Stimulated activated CD4-positive, alpha-beta T cell treated with anti-CD3 and anti-CD28 coated beads, Interleukin-15, amount 100 ng/mL, for 1 hour (primary cell): ENCODE results near the gene UBE2J1.
"Not testable (repeated sequence)": the region's sequence is repeated elsewhere in the genome, so short reads cannot be mapped to it uniquely, and the experiment has no call there.

Source experiments
- DNase-seq, 2 donors: peaks; one replicate each; pipeline ENCODE4 v3.0.0-alpha.2; 2020; ENCODE audit warnings: low read depth in 1 of 2, low spot score in 1 of 2

Gene UBE2J1

DNA sequence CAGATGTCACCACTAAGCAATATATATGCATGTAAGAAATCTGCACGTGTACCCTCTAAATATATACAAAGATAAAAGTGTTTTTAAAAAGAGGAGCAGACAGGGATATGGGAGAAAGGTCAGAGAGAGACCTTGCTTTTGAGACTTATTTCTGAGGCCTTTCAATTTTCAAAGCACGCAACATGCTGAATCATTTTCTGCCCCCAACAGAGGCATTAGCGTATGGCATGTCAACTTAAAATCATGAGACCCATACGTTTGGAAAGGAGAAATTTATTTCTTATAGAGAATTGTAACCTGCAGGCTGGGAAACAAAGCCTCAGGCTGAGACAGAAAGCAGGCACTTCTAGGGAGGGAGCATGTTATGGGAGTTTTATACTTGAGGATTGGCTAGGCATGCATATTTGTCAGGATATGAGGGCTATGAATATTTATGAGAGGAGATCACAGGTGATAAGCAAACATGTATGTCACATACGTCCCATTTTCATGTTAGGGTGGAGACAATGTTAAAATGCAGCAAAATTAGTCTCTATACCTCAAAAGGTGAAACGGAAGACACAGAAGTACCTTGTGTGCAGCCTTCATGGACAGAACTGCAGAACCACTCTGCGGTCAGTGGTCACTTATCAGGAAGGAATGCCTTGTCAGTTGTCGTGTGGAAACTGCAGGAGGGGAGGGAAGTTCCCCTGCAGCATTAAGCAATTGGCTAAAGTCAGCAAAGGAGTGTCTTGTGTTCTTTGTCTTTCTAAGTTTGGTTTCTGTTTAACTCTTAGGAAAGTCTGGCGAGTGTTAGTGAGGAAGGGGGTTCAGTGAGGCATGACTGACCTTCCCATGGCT, 31.2 kb downstream of the UBE2J1 start:
- DNase-seq, result no peak

DNA sequence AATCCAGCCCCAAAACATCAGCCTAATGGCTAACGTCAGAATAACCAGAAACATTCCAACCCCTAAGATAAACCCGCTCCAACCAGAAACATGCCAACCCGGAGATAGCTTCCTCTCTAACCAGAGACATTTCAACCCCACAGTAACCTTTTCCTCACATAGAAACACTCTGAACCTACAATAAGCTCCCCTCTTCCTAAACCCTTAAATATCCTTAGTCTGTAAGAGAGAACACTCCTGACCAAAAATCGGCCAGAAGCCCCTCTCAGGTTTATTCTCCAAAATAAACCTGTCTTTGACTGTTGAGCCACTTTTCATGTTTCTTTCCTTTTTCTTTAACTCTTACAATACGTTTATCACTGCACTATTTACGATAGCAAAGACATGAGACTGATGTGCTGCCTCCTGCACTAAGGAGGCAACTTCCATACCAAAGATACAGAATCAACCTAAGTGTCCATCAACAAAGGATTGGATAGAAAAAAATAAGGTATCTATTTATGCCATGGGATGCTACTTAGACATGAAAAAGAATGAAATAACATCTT, 32.4 kb downstream of the UBE2J1 start:
- DNase-seq, result no peak

DNA sequence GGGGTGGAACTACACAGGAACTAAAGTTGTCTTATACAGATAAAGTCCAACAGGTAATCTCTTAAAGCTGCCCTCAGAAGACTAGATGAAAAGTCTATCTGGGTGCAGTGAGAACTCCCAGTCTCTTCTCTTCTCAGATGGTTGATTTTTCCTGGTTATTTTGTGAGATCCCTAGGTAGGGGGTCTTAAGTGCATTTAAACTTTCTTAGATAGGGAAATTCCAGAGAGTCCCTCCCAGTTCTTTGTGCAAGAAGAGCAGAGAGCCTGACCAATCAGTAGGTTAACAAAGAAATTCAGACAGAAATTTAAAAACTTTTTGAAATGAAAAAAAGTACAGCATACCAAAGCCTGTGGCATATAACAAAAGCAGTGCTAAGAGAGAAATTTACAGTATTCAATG, 35.5 kb downstream of the UBE2J1 start:
- DNase-seq, result no peak

DNA sequence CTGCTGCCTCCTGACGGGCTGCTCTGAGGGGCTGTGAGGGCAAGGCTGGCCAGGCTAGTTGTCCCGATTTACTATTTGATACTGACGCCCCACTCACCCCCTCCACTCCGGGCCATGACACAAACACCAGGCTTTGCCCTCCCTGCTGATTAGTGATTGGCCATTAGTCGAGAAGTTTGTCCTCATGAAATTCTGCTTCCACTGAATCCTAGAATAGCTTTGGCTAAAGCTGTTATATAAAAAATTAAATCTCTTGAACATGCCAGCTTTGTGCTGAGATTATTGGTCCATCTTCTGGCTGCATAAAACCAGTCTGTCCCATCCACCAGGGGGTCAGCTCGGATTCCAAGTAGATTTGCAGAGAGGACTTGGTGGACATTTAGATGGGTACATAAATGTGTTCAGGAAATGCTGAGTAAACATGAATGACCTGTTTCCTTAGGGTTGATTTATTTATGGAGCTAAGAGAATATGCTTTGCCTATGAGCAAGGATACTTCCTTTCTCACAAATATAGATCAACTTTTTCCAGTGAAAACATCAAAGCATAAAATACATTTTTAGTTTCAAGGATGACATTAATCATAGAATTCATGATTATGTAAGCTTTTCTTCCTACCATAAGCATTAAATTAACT, 37.2 kb downstream of the UBE2J1 start, which contains the start of gene GABRR2:
TSS of gene GABRR2 (minus strand) at position 51 of the 637 bp plus-strand sequence. CDS start 134 bp downstream, outside the sequence.
- DNase-seq, result no peak

DNA sequence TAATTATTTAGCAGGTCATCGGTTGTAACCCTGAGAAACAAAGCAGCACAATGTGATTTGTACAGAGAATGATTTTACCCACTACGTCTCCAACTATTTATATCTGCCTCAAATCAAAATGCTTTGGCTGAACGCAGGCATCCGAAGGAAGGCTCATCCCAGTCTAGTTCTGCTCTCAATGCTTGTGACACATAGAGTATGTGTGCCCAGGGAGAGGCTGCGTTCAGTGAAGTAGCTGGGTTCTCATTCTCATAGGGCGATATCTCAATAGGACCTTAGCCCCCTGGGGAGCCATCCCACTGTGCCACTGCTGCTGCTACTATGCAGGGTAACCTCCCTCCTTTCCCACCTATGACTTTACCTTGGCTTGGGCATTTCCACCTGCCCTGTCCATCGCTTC, 37.8 kb downstream of the UBE2J1 start:
- DNase-seq, result no peak

DNA sequence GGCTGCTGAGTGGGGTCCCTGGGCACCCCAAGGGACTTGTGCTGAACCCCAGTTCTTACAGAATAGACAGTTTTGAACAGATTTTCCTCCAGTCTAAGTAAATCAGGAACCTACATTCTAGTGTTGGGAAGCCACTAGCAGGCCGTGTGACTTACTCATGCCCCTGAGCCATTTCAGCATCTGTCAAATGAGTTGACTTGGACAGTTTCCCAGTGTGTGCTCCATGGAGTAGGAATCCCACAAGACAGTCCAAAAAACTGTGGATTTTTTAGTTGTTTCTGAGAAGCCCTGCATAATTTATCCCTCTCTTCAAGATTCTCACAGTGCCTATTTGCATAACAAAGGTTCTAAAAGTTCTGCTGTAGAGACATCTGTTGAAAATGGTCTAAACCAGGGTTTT, 39.5 kb downstream of the UBE2J1 start:
- DNase-seq, result no peak

DNA sequence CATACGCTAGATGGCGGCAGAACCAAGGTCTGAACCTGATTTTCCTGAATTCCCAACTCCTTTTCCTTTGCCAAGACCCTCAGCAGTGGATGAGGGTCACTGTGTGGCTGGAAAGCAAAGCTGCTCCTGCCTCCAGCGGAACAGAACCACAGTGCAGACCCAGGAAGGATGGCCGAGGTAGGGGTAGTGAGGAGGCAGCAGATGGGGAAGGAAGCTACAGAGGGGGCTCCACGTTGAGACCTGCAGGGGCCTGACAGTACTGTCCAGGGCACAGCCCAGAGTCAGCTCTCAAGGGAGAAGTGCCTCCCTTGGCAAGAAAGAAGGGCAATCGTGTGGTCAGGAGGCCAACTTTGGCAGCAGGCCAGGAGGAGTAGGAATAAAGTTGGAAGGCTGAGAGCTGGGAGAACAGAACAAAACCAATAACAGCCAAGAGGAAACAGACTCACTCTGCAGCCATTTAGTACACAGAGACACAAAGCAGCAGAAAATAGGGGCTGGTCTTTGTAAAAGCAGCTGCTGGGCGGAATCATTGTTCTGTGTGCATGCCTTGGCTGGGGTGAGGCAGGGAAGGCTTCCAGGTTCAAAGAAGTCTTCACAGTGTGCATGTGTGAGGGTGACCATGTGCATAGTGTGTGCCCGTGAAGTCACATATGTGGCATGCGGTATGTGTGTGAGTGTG, 40.5 kb downstream of the UBE2J1 start:
- no peak for DNase-seq

DNA sequence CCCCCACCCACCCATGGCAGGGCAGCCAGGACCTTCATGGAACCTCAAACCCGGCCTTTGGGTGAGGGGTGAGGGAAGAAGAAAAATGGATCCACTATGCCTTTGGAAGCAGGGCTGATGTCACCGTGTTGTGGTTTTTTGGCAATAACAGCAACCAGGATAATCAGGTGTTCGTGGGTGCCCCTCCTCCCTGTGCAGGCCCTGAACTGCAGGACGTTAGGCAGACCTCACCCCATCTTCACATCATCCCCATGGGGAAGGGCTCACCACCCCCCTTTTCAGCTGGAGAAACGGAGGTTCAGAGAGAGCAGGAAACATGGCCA, 41.0 kb downstream of the UBE2J1 start:
- DNase-seq, result no peak

DNA sequence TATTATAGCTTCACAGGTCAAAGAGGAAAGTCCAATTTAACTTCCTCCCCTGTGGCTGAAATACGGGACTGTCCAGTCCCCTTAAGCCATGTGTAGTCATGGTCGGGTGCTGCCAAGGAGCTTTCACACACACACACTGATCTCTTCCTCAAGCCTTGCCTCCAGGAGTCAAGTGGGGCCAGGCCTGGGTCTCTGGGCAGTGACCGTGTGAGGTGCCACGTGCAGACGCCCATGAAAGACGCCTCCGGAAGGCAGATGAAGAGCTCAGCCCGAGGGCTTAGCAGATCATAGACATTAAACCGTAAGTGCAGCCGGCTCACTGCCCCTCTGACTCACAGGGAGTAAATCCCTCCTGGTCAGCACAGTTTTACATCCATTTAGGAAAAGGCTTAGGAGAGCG, 41.6 kb downstream of the UBE2J1 start:
- DNase-seq, result no peak

DNA sequence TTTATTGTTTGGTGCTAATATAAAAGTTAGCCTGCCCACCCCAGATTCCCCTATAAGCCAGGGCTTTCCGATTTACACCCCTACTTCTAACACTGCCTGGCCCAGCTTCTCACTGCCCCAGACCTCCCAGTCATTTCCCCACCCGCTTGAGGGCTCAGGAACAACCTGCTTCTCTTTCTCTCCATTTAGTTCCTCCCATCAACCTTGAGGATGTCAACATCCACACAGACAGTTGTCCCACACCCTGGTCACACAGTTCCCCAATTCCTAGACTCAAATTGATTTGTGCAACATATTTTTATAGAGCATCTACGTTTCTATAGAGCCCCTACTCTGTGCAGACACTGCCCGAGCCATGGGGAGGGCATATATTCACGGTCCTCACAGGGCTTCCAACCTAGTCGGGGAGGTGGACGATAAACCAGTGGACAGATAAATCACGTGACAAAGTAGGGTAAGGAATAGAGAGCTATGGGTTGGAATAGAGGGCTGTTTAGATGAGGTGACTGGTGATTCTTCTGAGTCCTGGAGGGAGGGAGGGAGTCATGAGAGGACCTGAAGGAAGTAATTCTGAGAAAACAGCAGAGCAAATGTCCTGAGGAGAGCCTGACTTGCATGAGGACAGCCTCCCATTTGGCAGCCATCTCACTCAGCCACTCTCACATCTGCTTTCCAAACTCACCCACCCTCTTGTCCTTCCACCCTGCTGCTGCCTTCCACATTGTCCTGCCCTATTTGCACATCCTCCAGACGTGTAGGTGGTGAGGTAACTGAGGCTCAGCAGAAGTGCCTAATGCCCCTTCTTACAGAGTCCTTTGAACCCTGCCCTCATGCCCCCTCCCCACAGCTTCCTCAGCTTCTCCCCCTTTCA, 43.8 kb downstream of the UBE2J1 start:
- DNase-seq, result no peak

DNA sequence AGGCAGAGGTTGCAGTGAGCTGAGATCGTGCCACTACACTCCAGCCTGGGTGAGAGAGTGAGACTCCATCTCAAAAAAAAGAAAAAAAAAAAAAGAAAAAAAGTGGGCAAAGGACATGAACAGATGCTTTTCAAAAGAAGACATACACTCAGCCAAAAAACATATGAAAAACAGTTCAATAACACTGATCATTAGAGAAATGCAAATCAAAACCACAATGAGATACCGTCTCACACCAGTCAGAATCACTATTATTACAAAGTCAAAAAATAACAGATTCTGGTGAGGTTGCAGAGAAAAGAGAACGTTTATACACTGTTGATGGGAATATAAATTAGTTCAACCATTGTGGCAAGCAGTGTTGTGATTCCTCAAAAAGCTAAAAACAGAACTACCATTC, 48.0 kb downstream of the UBE2J1 start:
- not testable (repeated sequence) for DNase-seq

DNA sequence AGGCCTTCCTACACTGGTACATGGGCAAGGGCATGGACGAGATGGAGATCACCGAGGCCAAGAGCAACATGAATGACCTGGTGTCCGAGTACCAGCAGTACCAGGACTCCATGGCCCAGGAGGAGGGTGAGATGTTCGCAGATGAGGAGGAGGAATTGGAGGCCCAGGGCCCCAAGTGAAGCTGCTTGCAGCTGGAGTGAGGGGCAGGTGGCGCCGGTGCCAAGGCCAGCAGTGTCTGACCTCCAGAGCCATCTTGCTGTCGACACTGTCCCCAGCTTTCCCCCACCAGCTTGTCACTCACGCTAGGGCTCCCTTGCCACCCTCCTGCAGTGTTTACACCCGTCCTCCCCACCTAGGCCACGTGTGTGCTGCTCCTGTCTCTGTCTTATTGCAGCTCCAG, 49.6 kb downstream of the UBE2J1 start:
- no peak for DNase-seq

DNA sequence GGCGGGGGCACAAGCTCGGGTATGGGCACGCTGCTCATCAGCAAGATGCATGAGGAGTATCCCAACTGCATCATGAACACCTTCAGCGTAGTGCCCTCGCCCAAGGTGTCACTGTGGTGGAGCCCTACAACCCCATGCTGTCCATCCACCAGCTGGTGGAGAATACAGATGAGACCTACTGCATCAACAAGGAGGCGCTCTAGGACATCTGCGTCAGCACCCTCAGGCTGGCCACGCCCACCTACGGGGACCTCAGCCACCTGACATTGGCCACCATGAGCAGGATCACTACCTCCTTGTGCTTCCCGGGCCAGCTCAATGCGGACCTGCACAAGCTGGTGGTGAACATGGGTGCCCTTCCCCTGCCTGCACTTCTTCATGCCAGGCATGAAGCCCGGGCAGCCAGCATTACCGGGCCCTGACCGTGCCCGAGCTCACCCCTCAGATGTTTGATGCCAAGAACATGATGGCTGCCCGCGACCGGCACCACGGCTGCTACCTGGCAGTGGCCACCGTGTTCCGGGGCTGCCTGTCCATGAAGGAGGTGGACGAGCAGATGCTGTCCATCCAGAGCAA, 50.2 kb downstream of the UBE2J1 start:
- DNase-seq, result no peak

DNA sequence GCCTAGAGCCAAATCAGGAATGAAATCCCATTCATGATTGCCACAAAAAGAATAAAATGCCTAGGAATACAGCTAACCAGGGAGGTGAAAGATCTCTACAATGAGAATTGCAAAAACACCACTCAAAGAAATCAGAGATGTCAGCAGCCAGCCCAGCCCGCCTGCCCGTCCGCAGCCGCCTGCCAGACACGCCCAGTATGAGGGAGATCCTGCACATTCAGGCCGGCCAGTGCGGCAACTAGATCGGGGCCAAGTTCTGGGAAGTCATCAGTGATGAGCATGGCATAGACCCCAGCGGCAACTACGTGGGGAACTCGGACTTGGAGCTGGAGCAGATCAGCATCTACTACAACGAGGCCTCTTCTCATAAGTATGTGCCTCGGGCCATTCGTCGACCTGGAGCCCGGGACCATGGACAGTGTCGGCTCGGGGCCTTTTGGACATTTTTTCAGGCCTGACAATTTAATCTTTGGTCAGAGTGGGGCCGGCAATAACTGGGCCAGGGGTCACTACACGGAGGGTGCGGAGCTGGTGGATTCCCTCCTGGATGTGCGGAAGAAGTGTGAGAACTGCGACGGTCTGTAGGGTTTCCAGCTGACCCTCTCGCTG, 50.8 kb downstream of the UBE2J1 start:
- no peak for DNase-seq

DNA sequence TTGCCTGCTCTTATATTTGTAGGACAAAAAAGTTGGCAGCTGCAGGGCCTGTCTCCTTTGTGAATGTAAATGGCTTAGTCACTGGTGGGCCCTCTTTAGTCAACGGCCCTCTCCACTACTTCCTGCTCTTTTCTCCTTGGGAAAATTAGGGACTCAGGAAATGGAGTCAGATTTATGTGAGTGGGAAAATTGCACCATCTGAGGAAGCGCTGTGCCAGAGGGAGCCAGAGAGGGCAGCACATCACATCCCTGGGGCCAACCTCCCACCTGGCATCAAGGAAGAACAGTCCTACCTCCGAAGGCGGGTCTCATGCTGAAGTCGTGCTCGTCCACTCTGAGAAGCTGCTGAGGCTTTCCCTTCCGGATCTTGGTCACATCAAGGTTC, 53.1 kb downstream of the UBE2J1 start:
- DNase-seq, result no peak

DNA sequence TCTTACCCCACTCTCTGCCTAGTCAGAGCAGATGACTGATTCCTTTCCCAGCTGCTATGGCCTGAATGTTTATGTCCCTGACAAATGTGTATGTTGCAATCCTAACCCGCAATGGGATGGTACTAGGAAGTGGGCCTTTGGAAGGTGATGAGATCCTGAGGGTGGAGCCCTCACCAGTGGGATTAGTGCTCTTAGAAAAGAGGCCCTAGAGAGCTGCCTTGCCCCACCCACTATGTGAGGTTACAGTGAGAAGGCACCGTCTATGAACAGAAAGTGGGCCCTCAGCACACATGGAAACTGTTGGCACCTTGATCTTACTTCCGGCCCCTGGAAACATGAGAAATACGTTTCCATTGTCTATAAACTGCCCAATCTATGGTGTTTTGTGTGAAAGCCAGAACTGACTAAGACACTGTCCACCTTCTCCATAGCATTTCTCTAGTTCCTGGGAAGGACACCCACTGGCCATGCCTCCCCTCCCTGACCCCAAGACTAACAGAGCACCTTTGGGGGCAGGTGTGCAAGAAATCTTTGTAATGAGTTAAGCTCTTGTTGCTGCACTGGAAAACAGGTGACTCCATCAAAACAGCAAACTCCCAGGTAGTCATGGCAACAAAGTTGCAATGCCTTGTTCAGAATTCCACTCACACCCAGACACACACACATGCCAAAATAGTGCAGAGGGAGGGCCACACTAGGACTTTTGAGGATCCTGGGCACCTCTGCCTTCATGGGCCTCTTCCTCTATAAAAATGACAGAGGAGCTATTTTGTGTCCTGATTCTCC, 53.6 kb downstream of the UBE2J1 start:
- no peak for DNase-seq

DNA sequence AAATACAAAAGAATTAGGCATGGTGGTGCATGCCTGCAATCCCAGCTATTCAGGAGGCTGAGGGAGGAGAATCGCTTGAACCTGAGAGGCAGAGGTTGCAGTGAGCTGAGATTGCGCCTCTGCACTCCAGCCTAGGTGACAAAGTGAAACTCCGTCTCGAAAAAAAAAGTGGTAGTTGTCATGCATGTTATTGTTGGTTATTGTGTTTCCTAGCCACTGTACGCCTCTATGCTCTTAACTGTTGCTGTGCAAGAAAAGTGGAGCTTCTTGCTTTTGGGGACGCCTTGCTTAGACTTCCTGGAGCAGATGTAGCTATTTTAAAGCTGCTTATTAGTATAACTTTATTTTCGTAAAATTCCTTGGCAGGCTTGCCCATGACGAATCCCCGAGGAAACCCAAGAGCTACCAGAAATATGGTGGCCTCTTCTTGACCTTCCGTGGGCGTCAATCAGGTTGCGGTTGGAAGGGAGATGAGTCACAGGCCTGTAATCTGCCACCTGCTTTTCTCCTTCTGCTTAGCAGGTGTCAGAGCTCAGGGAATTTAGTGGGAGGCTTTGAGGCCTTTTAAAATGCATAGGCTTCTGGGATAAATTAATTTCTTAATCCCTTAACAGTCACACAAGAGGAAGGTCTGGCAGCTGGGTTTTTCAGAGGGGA, 54.7 kb downstream of the UBE2J1 start:
- peak in 1 of 2 donors; percentile 24 for DNase-seq

DNA sequence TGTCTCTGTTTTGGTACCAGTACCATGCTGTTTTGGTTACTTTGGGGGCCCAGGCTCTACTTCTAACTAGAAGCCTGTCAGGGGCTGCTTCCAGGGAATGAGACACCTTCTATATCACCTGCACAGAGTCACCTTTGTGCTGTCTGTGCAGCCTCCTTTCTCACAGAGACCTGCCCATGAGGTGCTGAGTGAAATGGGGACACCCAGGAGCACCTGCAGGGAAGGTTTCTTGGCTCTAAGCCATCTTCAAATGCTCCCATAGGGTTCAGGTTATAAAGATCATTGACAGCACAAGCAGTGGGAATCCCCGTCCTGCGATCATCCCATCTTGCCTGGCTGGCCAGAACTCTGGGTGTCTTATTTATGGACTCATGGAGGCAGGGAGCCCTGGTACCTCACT, 56.5 kb downstream of the UBE2J1 start:
- no peak for DNase-seq

DNA sequence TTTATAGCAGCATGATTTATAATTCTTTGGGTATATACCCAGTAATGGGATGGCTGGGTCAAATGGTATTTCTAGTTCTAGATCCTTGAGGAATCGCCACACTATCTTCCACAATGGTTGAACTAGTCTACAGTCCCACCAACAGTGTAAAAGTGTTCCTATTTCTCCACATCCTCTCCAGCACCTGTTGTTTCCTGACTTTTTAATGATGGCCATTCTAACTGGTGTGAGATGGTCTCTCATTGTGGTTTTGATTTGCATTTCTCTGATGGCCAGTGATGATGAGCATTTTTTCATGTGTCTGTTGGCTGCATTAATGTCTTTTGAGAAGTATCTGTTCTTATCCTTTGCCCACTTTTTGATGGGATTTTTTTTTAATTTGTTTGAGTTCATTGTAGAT, 57.4 kb downstream of the UBE2J1 start:
- not testable (repeated sequence) for DNase-seq
